GM18867 (cell line): ENCODE measurements around the gene ODF4.
"Not testable (repeated sequence)": the region's sequence is repeated elsewhere in the genome, so short reads cannot be mapped to it uniquely, and the experiment has no call there.

ENCODE experiments used
- ATAC-seq: cut with Tn5 transposase; IDR thresholded peaks from one replicate; pipeline ENCODE4 v1.9.1; 2021; ENCODE audit warnings: mild to moderate bottlenecking, moderate library complexity; ENCODE audit not compliant: unreplicated experiment

The ODF4 gene

DNA sequence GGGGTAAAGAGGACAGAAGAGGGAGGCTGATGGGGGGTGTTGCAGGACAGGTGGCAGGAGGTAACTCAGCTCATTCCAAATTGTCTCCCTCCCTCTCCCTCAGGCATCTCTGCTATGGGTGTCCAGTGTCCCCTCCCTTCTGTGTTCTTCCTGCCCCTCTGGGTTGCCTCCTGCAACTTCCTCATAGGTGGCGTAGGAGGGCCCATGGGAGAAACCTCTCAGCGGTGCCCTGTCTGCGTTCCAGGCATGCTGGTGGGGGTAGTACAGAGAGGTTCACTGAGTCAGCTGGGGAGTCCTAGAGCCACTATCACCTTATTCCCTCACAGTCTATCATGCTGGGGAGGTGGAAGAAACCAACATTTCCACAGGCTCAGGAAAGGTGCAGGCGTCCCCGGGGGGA is 14.7 kb upstream of the ODF4 start:
- no peak for ATAC-seq

- no peak for ATAC-seq
Observed at GRCh38 chr17:8326511-8327302, 12.9 kb upstream of the ODF4 start.

DNA sequence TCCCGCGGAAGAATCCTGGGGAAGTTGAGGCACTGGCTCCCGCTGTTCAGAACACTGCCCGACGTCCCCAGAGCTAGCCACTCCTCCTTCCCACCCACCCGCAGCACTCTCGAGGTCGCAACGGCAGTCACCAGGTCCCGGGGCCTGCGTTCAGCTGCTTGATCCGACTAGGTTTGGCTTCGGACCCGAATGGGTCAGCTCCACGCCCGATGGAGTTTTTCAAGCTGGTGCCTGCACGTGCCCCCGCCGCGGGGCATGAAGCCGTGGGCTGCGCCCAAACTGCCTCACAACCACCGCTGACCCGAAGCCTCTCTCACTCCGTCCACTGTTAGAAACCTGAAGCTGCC is 12.4 kb upstream of the ODF4 start:
- ATAC-seq: no peak

GRCh38 chr17:8332128-8332527 is 7.5 kb upstream of the ODF4 start:
- ATAC-seq: no peak

DNA sequence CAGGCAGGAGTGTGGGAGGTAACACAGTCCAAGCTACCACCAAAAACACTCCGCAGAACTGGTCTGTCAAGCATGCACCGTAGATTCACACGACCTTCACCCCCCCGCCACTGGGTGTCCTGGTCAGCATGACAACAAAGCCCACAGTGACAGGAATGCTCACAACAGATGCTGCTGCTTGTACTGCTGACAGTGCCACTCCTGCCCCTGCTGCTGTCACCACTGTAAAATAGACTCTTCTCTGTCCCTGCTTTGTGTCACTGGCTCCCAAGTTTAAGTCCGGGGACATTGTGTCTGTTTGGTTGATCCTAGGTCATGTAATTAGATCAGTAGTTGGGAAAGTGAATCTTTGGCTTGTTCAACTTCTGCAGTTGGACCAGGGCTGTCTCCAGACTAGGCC is 7.0 kb upstream of the ODF4 start:
- ATAC-seq: no peak

- no peak for ATAC-seq
Observed at GRCh38 chr17:8333281-8333680, 6.4 kb upstream of the ODF4 start.

GRCh38 chr17:8337802-8338752 is 1.6 kb upstream of the ODF4 start:
- ATAC-seq: no peak

DNA sequence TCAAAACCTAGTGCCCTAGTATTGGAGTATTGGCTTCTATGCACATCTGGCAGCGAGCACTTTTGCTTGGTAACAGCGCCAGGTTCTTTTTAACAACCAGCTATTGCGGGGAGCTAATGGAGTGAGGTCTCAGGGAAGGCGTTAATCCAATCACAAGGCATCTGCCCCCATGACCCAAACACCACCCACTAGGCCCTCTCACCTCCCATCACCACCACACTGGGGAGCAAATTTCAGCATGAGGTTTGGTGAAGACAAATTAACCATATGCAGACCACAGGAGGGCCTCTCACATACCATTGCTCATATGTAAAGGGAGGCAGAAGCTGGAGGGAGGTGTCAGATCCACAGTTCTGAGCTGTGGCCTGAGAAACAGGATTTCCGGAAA is 893 bp upstream of the ODF4 start:
- ATAC-seq: no peak

- ATAC-seq: no peak
Observed at GRCh38 chr17:8341456-8341855, 1.8 kb downstream of the ODF4 start.

DNA sequence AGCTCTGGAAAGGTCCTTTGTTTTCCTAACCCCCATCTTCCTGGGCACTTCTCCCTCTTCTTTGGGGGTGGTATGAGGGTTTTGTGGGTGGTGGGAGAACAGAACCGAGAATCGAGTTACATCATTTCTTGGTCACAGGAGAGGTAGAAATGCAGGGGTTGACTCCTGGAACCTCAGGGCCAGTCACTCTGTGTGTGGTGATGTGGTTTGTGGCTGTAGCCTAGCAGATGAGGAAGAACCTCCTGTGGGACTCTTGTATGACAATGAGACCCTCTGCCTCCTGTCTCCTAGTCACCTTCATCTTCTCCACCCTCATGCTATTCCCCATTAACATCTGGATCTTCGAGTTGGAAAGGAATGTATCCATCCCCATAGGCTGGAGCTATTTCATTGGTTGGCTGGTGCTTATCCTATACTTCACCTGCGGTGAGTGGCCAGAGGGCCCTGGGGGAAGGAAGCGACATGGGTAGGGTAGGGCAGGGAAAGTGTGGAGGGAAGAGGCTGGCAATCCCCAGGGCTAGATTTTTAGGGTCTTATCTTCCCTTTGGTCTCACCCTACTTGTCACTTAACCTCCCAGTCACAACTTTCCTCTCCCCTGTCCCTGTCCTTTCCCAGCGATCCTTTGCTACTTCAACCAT is 5.5 kb downstream of the ODF4 start:
- ATAC-seq: no peak

DNA sequence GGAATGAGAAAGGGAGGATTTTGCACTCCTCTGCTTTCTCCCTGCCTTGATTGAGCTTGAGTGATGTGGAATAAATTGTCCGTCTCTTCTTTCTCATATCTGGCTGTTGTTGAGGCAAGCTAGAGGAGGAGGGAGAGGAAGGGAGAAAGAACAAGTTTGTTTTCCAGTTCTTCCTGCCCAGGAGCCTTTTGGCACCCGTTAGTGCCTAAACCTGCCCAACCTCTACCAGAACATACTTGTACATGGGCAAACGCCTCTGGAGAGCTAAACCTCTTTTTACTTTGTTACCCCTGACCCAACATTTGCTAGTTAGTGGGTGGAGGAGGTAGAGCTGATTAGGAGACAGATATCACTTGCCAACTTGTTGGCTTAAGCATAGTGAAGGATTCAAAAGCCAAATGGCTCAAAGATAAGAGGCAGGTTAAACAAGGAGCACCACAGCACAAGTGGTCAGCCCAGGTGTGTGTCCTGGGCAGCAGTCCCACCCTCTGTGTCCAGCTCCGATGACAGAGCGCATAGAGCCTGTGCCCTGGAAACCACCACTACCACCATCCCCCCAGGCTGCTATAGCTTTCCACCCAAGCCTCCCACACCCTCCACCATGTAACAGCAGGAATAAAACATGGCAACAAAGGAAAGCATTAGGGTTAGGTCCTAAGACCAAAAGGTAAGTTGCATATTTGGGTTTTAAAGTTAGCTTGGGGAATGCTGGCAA is 6.5 kb downstream of the ODF4 start:
- ATAC-seq: no peak

DNA sequence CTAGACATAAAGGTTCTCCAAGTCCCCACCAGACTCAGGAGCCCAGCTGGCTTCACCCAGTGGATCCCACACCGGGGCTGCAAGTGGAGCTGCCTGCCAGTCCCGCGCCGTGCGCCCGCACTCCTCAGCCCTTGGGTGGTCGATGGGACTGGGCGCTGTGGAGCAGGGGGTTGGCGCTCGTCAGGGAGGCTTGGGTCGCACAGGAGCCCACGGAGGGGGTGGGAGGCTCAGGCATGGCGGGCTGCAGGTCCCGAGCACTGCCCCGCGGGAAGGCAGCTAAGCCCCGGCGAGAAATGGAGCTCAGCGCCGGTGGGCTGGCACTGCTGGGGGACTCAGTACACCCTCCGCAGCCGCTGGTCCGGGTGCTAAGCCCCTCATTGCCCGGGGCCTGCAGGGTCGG is 7.4 kb downstream of the ODF4 start:
- not testable (repeated sequence) for ATAC-seq

GRCh38 chr17:8350339-8350738 is 10.7 kb downstream of the ODF4 start:
- no peak for ATAC-seq

GRCh38 chr17:8353736-8354135 is 14.1 kb downstream of the ODF4 start:
- no peak for ATAC-seq

DNA sequence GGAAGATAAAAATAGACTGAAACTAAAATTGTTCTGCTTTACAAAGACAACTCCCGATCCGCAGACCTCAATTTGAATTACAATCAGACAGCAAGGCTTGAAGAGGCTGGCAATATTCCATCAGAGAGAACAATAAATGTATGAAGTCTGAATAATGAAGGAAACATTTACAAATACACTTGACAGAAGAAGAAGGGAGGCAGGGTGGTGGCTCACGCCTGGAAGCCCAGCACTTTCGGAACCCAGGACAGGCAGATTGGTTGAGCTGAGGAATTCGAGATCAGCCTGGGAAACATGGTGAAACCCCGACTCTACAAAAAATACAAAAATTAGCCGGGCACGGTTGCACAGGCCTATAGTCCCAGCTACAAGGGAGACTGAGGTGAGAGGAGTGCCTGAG is 14.6 kb downstream of the ODF4 start:
- no peak for ATAC-seq

- no peak for ATAC-seq
Observed at GRCh38 chr17:8357910-8358309, 18.3 kb downstream of the ODF4 start.

DNA sequence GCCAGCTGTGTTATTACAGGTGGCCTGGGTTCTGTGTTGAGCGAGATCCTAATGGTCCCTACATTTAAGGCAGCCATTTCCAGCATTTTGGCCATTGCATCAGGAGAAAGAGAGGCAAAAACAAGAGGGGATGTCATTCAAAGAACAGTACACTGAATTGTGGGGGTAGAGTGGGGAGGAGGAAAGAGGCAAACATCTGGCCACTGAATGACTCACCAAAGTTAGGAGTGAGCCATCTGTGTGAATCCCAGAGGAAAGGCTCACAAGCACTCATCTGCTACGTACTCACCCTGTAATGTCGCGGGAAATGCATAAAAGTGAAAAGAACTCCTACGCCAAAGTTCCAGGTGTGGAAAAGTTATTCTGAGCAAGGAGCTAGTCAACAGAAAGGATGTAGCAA is 20.1 kb downstream of the ODF4 start:
- ATAC-seq: no peak

GRCh38 chr17:8360260-8360659 is 20.6 kb downstream of the ODF4 start:
- ATAC-seq: no peak

GRCh38 chr17:8360751-8361150 is 21.1 kb downstream of the ODF4 start:
- ATAC-seq: no peak

DNA sequence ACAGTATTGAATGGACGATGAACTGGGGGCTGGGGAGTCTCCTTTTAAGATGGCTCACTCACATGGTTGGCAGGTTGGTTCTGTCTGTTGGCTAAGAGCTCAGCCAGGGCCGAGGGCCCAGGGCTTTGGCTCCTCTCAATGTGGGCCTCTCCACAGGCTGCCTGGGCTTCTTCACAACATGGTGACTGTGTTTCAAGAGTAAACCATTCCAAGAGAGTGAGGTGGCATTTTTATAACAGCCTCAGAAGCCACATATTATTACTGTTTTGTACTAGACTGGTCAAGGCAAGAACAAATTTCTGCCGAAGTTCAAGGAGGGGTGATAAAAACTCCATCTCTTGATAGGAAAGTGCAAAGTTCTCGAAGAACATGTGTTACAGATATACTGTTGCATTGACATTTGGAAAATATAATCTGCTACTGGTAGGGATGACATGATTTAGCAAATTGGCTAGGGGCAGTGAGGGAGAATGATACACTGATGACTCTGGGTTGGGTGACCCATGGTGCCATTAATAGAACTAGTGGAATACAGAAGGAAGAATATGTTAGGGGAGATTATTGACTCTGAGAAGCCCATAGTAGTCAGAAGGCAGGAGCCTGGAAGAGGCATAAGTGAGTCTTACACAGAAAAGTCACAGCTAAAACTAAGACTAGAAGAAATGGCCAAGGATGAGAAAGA is 23.2 kb downstream of the ODF4 start:
- ATAC-seq: no peak

DNA sequence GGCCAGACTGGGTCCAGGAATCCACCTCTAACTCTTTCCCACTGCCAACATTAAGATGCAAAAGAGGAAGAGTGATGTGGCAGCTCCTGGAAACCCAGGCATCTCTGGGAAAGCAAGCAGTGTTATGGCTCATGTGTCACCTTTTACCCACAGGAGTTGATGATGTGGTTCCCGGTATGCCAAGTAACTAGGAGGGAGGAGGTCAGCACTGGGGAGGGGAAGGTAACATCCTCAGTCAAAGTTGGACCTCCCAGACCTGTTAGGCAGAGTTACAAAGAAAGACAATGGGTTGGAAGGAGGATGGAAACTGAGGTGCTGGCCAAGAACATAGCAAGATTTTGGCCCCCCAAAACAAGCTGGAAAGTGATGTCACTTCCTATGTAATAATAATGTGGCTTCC is 25.5 kb downstream of the ODF4 start:
- no peak for ATAC-seq
